Upper lobe of right lung (tissue), 1 donor: ENCODE measurements around the gene RASAL2. TPM values are rescaled to one million over a fixed set of nuclear protein-coding genes. Genes with fewer than 3 reads are reported as not detected.

Source experiments
- ATAC-seq: fragments of 200-7000 bp; cut with Tn5 transposase; one replicate; pipeline ENCODE4 v1.9.1; 2020; ENCODE audit warnings: mild to moderate bottlenecking, moderate library complexity
- DNase-seq: peaks from one replicate; pipeline ENCODE4 v3.0.0-alpha.2; 2020
- H3K27ac ChIP-seq: fragments of 200-600 bp; one replicate; pipeline ENCODE4 v1.8.0; 2022
- H3K27me3 ChIP-seq: fragments of 200-600 bp; one replicate; pipeline ENCODE4 v1.8.0; 2022; ENCODE audit warnings: mild to moderate bottlenecking
- H3K36me3 ChIP-seq: fragments of 200-600 bp; one replicate; pipeline ENCODE4 v1.8.0; 2022
- H3K4me1 ChIP-seq: fragments of 200-600 bp; one replicate; pipeline ENCODE4 v1.8.0; 2022
- H3K4me3 ChIP-seq: fragments of 200-600 bp; one replicate; pipeline ENCODE4 v1.8.0; 2022; ENCODE audit warnings: mild to moderate bottlenecking
- H3K9me3 ChIP-seq: fragments of 200-600 bp; one replicate; pipeline ENCODE4 v1.8.0; 2022
- CTCF ChIP-seq: fragments of 200-600 bp; IDR thresholded peaks from one replicate; pipeline ENCODE4 v1.8.0; 2022; ENCODE audit warnings: antibody characterized with exemption
- intact Hi-C: fragments of 100-400 bp; cut with DNase I; formaldehyde crosslinking; loops from one replicate; pipeline ENCODE4 v1.11.0; 2022
- total RNA-seq: library from RNA; stranded (reverse); fragmentation: NEBNext Ultra II Directional; extraction: Animal tissue kit (Norgen Biotek cat#: 25700); gene quantifications from one replicate; pipeline ENCODE4 v1.2.1, GENCODE V29; 2021
- donor health status: DM: no; HTN: yes; CAD: no; lungs with severe emphysema.

RASAL2 gene
- total RNA-seq, 1 donor from 2014 or later: 39.4 TPM

GRCh38 chr1:178057141-178057765 lies 36.7 kb upstream of the RASAL2 start:
- Histone ChIP-seq H3K4me3 (no peak overlapping the region), H3K27me3 (no peaks in the 10 kb centered on the region), H3K9me3 (no peaks in the 10 kb centered on the region), H3K36me3 (no peaks in the 10 kb centered on the region), H3K27ac (peak overlapping the region; percentile 78), H3K4me1 (peaks cover 58% of the 10 kb centered on the region)
- DNase-seq (no peak), ATAC-seq (peak; percentile 15)
- intact Hi-C loops: no loop called here
- no peak for TF ChIP-seq CTCF

GRCh38 chr1:178057912-178058534 lies 35.9 kb upstream of the RASAL2 start:
- intact Hi-C loops: no loop called here
- Histone ChIP-seq H3K4me1 (peaks cover 53% of the 10 kb centered on the region), H3K36me3 (no peaks in the 10 kb centered on the region), H3K9me3 (no peaks in the 10 kb centered on the region), H3K27ac (peak overlapping the region; percentile 78), H3K4me3 (no peak overlapping the region), H3K27me3 (no peaks in the 10 kb centered on the region)
- no peak for DNase-seq
- ATAC-seq: peak; percentile 49
- no peak for TF ChIP-seq CTCF

GRCh38 chr1:178060789-178061556 lies 32.9 kb upstream of the RASAL2 start:
- Histone ChIP-seq H3K27me3 (no peaks in the 10 kb centered on the region), H3K4me1 (peaks cover 48% of the 10 kb centered on the region), H3K27ac (peak overlapping the region; percentile 62), H3K4me3 (no peak overlapping the region), H3K9me3 (no peaks in the 10 kb centered on the region), H3K36me3 (no peaks in the 10 kb centered on the region)
- no peak for ATAC-seq
- intact Hi-C loops: no loop called here
- TF ChIP-seq CTCF: no peak
- DNase-seq: no peak

- intact Hi-C loops: no loop called here
Observed at GRCh38 chr1:178061620-178062019, 32.3 kb upstream of the RASAL2 start.

More at GRCh38 chr1:178061620-178062019, 32.3 kb upstream of the RASAL2 start:
- ATAC-seq (no peak), DNase-seq (no peak)
- Histone ChIP-seq H3K27me3 (no peaks in the 10 kb centered on the region), H3K4me3 (no peak overlapping the region), H3K9me3 (no peaks in the 10 kb centered on the region), H3K27ac (peak overlapping the region; percentile 62), H3K36me3 (no peaks in the 10 kb centered on the region), H3K4me1 (peaks cover 42% of the 10 kb centered on the region)
- no peak for TF ChIP-seq CTCF
